HepG2 (cell line): Measurements from ENCODE around the gene GDF7. TPM values are rescaled to one million over a fixed set of nuclear protein-coding genes. Genes with fewer than 3 reads are reported as not detected.
A peak's percentile ranks its signal among the peaks of the same experiment; 100 is the strongest.

Source experiments
- ATF7 ChIP-seq, 2 experiments: fragments of 450-650 bp in 1 of 2; sonication (generic) in 1 of 2; formaldehyde crosslinking in 1 of 2; IDR thresholded peaks; 2 replicates each; pipeline versions ENCODE4 v1.4.0 to v1.6.1; 2016 to 2020; ENCODE audit warnings: antibody characterized with exemption in 1 of 2, mild to moderate bottlenecking in 1 of 2, missing genetic modification reagents in 1 of 2
- CEBPG ChIP-seq: IDR thresholded peaks from 2 replicates; pipeline ENCODE4 v1.6.1; 2016
- CHD2 ChIP-seq: IDR thresholded peaks from 2 replicates; pipeline ENCODE4 v1.6.1; 2011; ENCODE audit warnings: low read depth, low read length, improper control_type of control experiment
- DR1 ChIP-seq: sonication (generic); formaldehyde crosslinking; IDR thresholded peaks from 2 replicates; pipeline ENCODE4 v1.8.0; 2021; ENCODE audit warnings: mild to moderate bottlenecking, missing genetic modification reagents, inconsistent platforms
- FOXP1 ChIP-seq, 2 experiments: fragments of 450-650 bp in 1 of 2; IDR thresholded peaks; 2 replicates each; pipeline ENCODE4 v1.6.1; 2017 to 2018; ENCODE audit warnings: antibody characterized with exemption in 1 of 2
- HNF4G ChIP-seq, 2 experiments: sonication (generic) in 1 of 2; formaldehyde crosslinking in 1 of 2; IDR thresholded peaks; 2 replicates each; pipeline versions ENCODE4 v1.4.0 to v1.6.1; 2011 to 2020; ENCODE audit warnings: borderline replicate concordance in 2 of 2, low read depth in 2 of 2, mild to moderate bottlenecking in 2 of 2, low read length in 1 of 2, missing genetic modification reagents in 1 of 2, moderate library complexity in 1 of 2
- KAT2B ChIP-seq: fragments of 150-350 bp; IDR thresholded peaks from 2 replicates; pipeline ENCODE4 v1.6.1; 2014; ENCODE audit warnings: low read depth, low read length, borderline replicate concordance
- MEF2D ChIP-seq: sonication (generic); formaldehyde crosslinking; IDR thresholded peaks from 2 replicates; pipeline ENCODE4 v1.5.1; 2020; ENCODE audit warnings: mild to moderate bottlenecking, missing genetic modification reagents
- POLR2AphosphoS5 ChIP-seq: IDR thresholded peaks from 2 replicates; pipeline ENCODE4 v1.6.1; 2012; ENCODE audit warnings: low read depth, low read length
- RBAK ChIP-seq: sonication (generic); formaldehyde crosslinking; IDR thresholded peaks from 2 replicates; pipeline ENCODE4 v1.5.1; 2020; ENCODE audit warnings: mild to moderate bottlenecking, missing genetic modification reagents
- RORA ChIP-seq: sonication (generic); formaldehyde crosslinking; IDR thresholded peaks from 2 replicates; pipeline ENCODE4 v1.5.0; 2020; ENCODE audit warnings: mild to moderate bottlenecking, missing genetic modification reagents, moderate library complexity
- SRF ChIP-seq: IDR thresholded peaks from 2 replicates; pipeline ENCODE4 v1.6.1; 2011; ENCODE audit warnings: mild to moderate bottlenecking, low read depth, low read length, moderate library complexity
- STAT5B ChIP-seq: sonication (generic); formaldehyde crosslinking; IDR thresholded peaks from 2 replicates; pipeline ENCODE4 v1.4.0; 2020; ENCODE audit warnings: missing genetic modification reagents
- ZNF232 ChIP-seq: sonication (generic); formaldehyde crosslinking; IDR thresholded peaks from 2 replicates; pipeline ENCODE4 v1.4.0; 2020; ENCODE audit warnings: missing genetic modification reagents, borderline replicate concordance
- polyA plus RNA-seq, 8 experiments: library from polyadenylated mRNA; depleted of rRNA in 3 of 8; stranded (reverse) in 7 of 8; unstranded in 1 of 8; fragments of >200 nt; fragmentation: Illumina TruSeq in 4 of 8; extraction: Trizol in 4 of 8; gene quantifications; 2 replicates each; pipeline versions ENCODE4 v1.2.1 to v1.2.3, GENCODE V29; 2011 to 2016; ENCODE audit warnings: low read depth in 4 of 8, missing spikeins in 1 of 8, mixed read lengths in 1 of 8; ENCODE audit not compliant: insufficient read depth in 1 of 8
- total RNA-seq, 5 experiments: library from RNA; depleted of rRNA; stranded (reverse); fragments of >200 nt; fragmentation: Illumina TruSeq; extraction: Trizol; gene quantifications; 2 replicates each; pipeline ENCODE4 v1.2.3, GENCODE V29; 2016; ENCODE audit warnings: low read depth in 1 of 5
- TF ChIP-seq, protein P1 (sequence below): sonication (generic); formaldehyde crosslinking; IDR thresholded peaks from 2 replicates; pipeline ENCODE4 v1.5.0; 2020; ENCODE audit warnings: missing genetic modification reagents
- TF ChIP-seq, protein P2 (sequence below): sonication (generic); formaldehyde crosslinking; IDR thresholded peaks from 2 replicates; pipeline ENCODE4 v1.5.1; 2020; ENCODE audit warnings: missing genetic modification reagents, mild to moderate bottlenecking, borderline replicate concordance
- TF ChIP-seq, protein P3 (sequence below): sonication (generic); formaldehyde crosslinking; IDR thresholded peaks from 2 replicates; pipeline ENCODE4 v1.5.1; 2020; ENCODE audit warnings: missing genetic modification reagents, mild to moderate bottlenecking, borderline replicate concordance
- TF ChIP-seq, protein P4 (sequence below): IDR thresholded peaks from 2 replicates; pipeline ENCODE4 v1.6.1; 2016; ENCODE audit warnings: low read depth, missing genetic modification reagents, missing compliant biosample characterization

Gene GDF7
- total and polyA plus RNA-seq, 2 of the 13 experiments (the other 11 are each of a cell fraction or from before 2014, with no cell fraction given) = 1.6 to 15.0 TPM

DNA sequence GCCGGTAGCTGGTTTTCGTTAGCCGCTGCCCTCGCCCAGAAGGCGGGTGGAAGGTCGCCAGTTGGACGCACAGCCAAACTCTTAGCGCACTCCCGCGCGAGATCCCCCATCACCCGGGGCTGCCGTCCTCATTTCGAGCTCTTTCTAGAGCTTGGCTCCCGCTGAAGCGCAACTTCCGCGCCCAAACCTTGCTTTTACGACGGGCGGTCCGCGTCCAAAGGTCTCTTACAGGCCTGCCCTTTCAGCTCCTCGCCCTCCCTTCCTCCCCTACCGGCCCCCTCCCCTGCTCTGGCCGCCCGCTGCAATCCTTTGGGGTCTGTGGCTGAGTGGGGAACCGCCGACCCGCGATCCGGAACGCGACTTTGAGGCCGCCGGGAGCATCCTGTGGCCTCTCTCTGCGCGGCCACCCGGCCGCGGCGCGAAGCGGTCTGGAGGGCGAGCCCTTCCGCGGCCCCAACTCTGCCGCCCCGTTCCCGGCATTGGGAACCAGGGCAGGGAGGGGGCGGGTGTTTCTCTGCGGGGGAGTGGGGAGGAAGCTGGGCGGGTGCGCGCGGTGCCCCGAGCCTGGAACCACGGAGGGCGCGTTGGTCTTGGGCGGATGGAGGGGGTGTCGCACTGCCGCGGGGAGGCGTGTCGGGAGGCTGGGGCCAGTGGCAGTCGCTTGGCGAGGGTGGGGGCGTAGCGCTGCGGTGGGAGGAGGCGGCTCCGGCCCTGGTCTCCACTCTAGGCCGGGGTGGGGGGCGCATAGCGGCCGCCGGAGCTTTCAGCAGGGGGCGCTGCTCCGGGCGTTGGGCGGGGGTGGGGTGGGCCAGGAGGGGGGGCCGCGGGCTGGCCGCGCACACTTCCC lies at the start of gene GDF7 (continued):
- no peak; the same call in 1 of the 2 replicates for TF ChIP-seq MEF2D (CRISPR knock-in tag)
- TF ChIP-seq FOXP1 (IDR thresholded peaks at IDR 0.05) = no peak
- TF ChIP-seq FOXP1 (CRISPR knock-in tag; IDR thresholded peaks at IDR 0.05) = no peak
- TF ChIP-seq HNF4G (IDR thresholded peaks at IDR 0.05; ENCODE audit: borderline replicate concordance, low read depth, low read length) = peak; percentile 52
- peak; percentile 77; the same call in 1 of the 2 replicates for TF ChIP-seq HNF4G (CRISPR knock-in tag; IDR thresholded peaks at IDR 0.05; ENCODE audit: borderline replicate concordance, low read depth)
- TF ChIP-seq POLR2AphosphoS5 = peak; percentile 22; the same call in 1 of the 2 replicates
- TF ChIP-seq, protein P1, sequence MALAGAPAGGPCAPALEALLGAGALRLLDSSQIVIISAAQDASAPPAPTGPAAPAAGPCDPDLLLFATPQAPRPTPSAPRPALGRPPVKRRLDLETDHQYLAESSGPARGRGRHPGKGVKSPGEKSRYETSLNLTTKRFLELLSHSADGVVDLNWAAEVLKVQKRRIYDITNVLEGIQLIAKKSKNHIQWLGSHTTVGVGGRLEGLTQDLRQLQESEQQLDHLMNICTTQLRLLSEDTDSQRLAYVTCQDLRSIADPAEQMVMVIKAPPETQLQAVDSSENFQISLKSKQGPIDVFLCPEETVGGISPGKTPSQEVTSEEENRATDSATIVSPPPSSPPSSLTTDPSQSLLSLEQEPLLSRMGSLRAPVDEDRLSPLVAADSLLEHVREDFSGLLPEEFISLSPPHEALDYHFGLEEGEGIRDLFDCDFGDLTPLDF (CRISPR knock-in tag) = no peak
- no peak for TF ChIP-seq SRF
- no peak for TF ChIP-seq KAT2B
- TF ChIP-seq, protein P2, sequence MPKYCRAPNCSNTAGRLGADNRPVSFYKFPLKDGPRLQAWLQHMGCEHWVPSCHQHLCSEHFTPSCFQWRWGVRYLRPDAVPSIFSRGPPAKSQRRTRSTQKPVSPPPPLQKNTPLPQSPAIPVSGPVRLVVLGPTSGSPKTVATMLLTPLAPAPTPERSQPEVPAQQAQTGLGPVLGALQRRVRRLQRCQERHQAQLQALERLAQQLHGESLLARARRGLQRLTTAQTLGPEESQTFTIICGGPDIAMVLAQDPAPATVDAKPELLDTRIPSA (CRISPR knock-in tag) = no peak
- TF ChIP-seq ZNF232 = no peak
- no peak; the same call in 1 of the 2 replicates for TF ChIP-seq DR1 (CRISPR knock-in tag)
- no peak for TF ChIP-seq RORA (CRISPR knock-in tag)
- TF ChIP-seq CHD2 = peak; percentile 10; the same call in 1 of the 2 replicates
- TF ChIP-seq STAT5B (CRISPR knock-in tag) = no peak
- TF ChIP-seq ATF7 (IDR thresholded peaks at IDR 0.05) = no peak
- TF ChIP-seq ATF7 (CRISPR knock-in tag; IDR thresholded peaks at IDR 0.05) = no peak
- TF ChIP-seq CEBPG (CRISPR knock-in tag) = no peak
- TF ChIP-seq, protein P3, sequence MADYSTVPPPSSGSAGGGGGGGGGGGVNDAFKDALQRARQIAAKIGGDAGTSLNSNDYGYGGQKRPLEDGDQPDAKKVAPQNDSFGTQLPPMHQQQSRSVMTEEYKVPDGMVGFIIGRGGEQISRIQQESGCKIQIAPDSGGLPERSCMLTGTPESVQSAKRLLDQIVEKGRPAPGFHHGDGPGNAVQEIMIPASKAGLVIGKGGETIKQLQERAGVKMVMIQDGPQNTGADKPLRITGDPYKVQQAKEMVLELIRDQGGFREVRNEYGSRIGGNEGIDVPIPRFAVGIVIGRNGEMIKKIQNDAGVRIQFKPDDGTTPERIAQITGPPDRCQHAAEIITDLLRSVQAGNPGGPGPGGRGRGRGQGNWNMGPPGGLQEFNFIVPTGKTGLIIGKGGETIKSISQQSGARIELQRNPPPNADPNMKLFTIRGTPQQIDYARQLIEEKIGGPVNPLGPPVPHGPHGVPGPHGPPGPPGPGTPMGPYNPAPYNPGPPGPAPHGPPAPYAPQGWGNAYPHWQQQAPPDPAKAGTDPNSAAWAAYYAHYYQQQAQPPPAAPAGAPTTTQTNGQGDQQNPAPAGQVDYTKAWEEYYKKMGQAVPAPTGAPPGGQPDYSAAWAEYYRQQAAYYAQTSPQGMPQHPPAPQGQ = no peak
- TF ChIP-seq, protein P4, sequence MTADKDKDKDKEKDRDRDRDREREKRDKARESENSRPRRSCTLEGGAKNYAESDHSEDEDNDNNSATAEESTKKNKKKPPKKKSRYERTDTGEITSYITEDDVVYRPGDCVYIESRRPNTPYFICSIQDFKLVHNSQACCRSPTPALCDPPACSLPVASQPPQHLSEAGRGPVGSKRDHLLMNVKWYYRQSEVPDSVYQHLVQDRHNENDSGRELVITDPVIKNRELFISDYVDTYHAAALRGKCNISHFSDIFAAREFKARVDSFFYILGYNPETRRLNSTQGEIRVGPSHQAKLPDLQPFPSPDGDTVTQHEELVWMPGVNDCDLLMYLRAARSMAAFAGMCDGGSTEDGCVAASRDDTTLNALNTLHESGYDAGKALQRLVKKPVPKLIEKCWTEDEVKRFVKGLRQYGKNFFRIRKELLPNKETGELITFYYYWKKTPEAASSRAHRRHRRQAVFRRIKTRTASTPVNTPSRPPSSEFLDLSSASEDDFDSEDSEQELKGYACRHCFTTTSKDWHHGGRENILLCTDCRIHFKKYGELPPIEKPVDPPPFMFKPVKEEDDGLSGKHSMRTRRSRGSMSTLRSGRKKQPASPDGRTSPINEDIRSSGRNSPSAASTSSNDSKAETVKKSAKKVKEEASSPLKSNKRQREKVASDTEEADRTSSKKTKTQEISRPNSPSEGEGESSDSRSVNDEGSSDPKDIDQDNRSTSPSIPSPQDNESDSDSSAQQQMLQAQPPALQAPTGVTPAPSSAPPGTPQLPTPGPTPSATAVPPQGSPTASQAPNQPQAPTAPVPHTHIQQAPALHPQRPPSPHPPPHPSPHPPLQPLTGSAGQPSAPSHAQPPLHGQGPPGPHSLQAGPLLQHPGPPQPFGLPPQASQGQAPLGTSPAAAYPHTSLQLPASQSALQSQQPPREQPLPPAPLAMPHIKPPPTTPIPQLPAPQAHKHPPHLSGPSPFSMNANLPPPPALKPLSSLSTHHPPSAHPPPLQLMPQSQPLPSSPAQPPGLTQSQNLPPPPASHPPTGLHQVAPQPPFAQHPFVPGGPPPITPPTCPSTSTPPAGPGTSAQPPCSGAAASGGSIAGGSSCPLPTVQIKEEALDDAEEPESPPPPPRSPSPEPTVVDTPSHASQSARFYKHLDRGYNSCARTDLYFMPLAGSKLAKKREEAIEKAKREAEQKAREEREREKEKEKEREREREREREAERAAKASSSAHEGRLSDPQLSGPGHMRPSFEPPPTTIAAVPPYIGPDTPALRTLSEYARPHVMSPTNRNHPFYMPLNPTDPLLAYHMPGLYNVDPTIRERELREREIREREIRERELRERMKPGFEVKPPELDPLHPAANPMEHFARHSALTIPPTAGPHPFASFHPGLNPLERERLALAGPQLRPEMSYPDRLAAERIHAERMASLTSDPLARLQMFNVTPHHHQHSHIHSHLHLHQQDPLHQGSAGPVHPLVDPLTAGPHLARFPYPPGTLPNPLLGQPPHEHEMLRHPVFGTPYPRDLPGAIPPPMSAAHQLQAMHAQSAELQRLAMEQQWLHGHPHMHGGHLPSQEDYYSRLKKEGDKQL (CRISPR knock-in tag) = no peak
- TF ChIP-seq RBAK = no peak
